SU-DHL-6 (cell line): ENCODE measurements around the gene KSR2.

Source experiments
- H2AFZ ChIP-seq: fragments of 200-600 bp; sonication (generic); 2 replicates; pipeline ENCODE4 v1.6.1; 2014; ENCODE audit warnings: low read depth, mild to moderate bottlenecking, moderate library complexity, mixed read lengths, antibody characterized with exemption, low read length; ENCODE audit not compliant: severe bottlenecking
- H3F3A ChIP-seq: fragments of 200-600 bp; shearing (Covaris generic); 2 replicates; pipeline ENCODE4 v1.6.0; 2016; ENCODE audit warnings: antibody characterized with exemption, mild to moderate bottlenecking; ENCODE audit not compliant: insufficient read depth
- H3K27ac ChIP-seq: fragments of 200-600 bp; sonication (generic); 2 replicates; pipeline ENCODE4 v1.5.1; 2016; ENCODE audit warnings: low read depth, mild to moderate bottlenecking, low read length, moderate library complexity, mixed read lengths
- H3K27me3 ChIP-seq: fragments of 200-600 bp; sonication (generic), shearing (Covaris generic); 2 replicates; pipeline ENCODE4 v1.6.0; 2014; ENCODE audit warnings: mild to moderate bottlenecking, low read length
- H3K36me3 ChIP-seq: fragments of 200-600 bp; sonication (generic); 2 replicates; pipeline ENCODE4 v1.6.1; 2014; ENCODE audit warnings: mild to moderate bottlenecking, low read length, mixed read lengths
- H3K4me2 ChIP-seq: fragments of 300-600, 200-600 bp; shearing (Covaris generic), sonication (generic); 2 replicates; pipeline ENCODE4 v1.6.0; 2014; ENCODE audit warnings: low read length, low read depth, mild to moderate bottlenecking; ENCODE audit not compliant: poor library complexity, severe bottlenecking
- H3K4me3 ChIP-seq: fragments of 200-600 bp; sonication (generic); 2 replicates; pipeline ENCODE4 v1.5.1; 2014; ENCODE audit warnings: antibody characterized with exemption, low read length, mild to moderate bottlenecking, mixed read lengths; ENCODE audit not compliant: insufficient read depth, poor library complexity, severe bottlenecking
- H3K79me2 ChIP-seq: fragments of 200-600 bp; sonication (generic); 2 replicates; pipeline ENCODE4 v1.6.1; 2014; ENCODE audit warnings: mild to moderate bottlenecking, low read length, moderate library complexity; ENCODE audit not compliant: insufficient read depth
- H3K9ac ChIP-seq: fragments of 200-600 bp; sonication (generic); 2 replicates; pipeline ENCODE4 v1.7.0; 2014; ENCODE audit warnings: mild to moderate bottlenecking, low read length
- H3K9me2 ChIP-seq: fragments of 200-600 bp; sonication (generic); replicated peaks from 2 replicates; pipeline ENCODE4 v1.6.1; 2014; ENCODE audit warnings: low read length; ENCODE audit not compliant: insufficient read depth
- H3K9me3 ChIP-seq: fragments of 200-600 bp; sonication (generic); 2 replicates; pipeline ENCODE4 v1.6.1; 2014; ENCODE audit warnings: low read length, mixed read lengths; ENCODE audit not compliant: insufficient read depth
- H4K20me1 ChIP-seq: fragments of 200-600 bp; sonication (generic); 2 replicates; pipeline ENCODE4 v1.6.1; 2014; ENCODE audit warnings: low read depth, mild to moderate bottlenecking, antibody characterized with exemption, low read length, moderate library complexity, mixed read lengths
- CTCF ChIP-seq: fragments of 200-600 bp; sonication (generic); IDR thresholded peaks from one replicate; pipeline ENCODE4 v1.5.1; 2017; ENCODE audit warnings: antibody characterized with exemption, mild to moderate bottlenecking, low read length, moderate library complexity; ENCODE audit not compliant: insufficient read depth, poor library complexity, severe bottlenecking
- EZH2phosphoT487 ChIP-seq: fragments of 200-600 bp; sonication (generic), shearing (Covaris generic); conservative IDR thresholded peaks from 2 replicates; pipeline ENCODE4 v1.6.1; 2018; ENCODE audit warnings: mild to moderate bottlenecking, antibody characterized with exemption, low read length, moderate library complexity, mixed read lengths

KSR2 gene

GRCh38 chr12:117766008-117766407 is 202.8 kb downstream of the KSR2 start:
- H3K9ac ChIP-seq = no peak overlapping the region
- no peak overlapping the region for H2AFZ ChIP-seq
- no peaks in the 10 kb centered on the region for H3K9me2 ChIP-seq
- H3K27ac ChIP-seq = no peak overlapping the region
- H3K36me3 ChIP-seq = no peaks in the 10 kb centered on the region
- H4K20me1 ChIP-seq = no peaks in the 10 kb centered on the region
- H3K4me3 ChIP-seq = no peak overlapping the region
- no peaks in the 10 kb centered on the region for H3F3A ChIP-seq
- H3K4me2 ChIP-seq = no peak overlapping the region
- no peaks in the 10 kb centered on the region for H3K79me2 ChIP-seq
- peaks cover 7% of the 10 kb centered on the region; the same call in 1 of the 2 replicates for H3K9me3 ChIP-seq
- H3K27me3 ChIP-seq = 0 out of 2 replicates have a peak, but pooled peaks cover 3% of the 10 kb centered on the region
- TF ChIP-seq EZH2phosphoT487 (no peak), CTCF (no peak)

- Histone ChIP-seq H3K9ac (no peak overlapping the region), H3F3A (no peaks in the 10 kb centered on the region), H3K27ac (no peak overlapping the region), H3K4me3 (no peak overlapping the region), H3K9me2 (no peaks in the 10 kb centered on the region), H2AFZ (no peak overlapping the region), H3K27me3 (0 out of 2 replicates have a peak, but pooled peaks cover 3% of the 10 kb centered on the region), H3K9me3 (peaks cover 7% of the 10 kb centered on the region; the same call in 1 of the 2 replicates), H3K79me2 (no peaks in the 10 kb centered on the region), H3K4me2 (no peak overlapping the region), H3K36me3 (no peaks in the 10 kb centered on the region), H4K20me1 (no peaks in the 10 kb centered on the region)
- TF ChIP-seq EZH2phosphoT487 = no peak
- no peak for TF ChIP-seq CTCF
These were observed 206.6 kb downstream of the KSR2 start for GRCh38 chr12:117762143-117762542.

GRCh38 chr12:117761528-117762100 is 207.2 kb downstream of the KSR2 start:
- H3K27me3 ChIP-seq = 0 out of 2 replicates have a peak, but pooled peaks cover 3% of the 10 kb centered on the region
- TF ChIP-seq EZH2phosphoT487 (no peak), CTCF (no peak)

More at GRCh38 chr12:117761528-117762100, 207.2 kb downstream of the KSR2 start:
- Histone ChIP-seq H3K79me2 (no peaks in the 10 kb centered on the region), H2AFZ (no peak overlapping the region), H3F3A (no peaks in the 10 kb centered on the region), H3K9me2 (no peaks in the 10 kb centered on the region), H4K20me1 (no peaks in the 10 kb centered on the region), H3K27ac (no peak overlapping the region), H3K9ac (no peak overlapping the region), H3K4me2 (no peak overlapping the region), H3K9me3 (peaks cover 7% of the 10 kb centered on the region; the same call in 1 of the 2 replicates), H3K36me3 (no peaks in the 10 kb centered on the region), H3K4me3 (no peak overlapping the region)
